ENCODE results near the gene PCYOX1L. TPM values are rescaled to one million over a fixed set of nuclear protein-coding genes. Genes with fewer than 3 reads are reported as not detected.

PCYOX1L gene
- polyA plus RNA-seq, 1 donor from 2014 or later: 21.1 TPM

DNA sequence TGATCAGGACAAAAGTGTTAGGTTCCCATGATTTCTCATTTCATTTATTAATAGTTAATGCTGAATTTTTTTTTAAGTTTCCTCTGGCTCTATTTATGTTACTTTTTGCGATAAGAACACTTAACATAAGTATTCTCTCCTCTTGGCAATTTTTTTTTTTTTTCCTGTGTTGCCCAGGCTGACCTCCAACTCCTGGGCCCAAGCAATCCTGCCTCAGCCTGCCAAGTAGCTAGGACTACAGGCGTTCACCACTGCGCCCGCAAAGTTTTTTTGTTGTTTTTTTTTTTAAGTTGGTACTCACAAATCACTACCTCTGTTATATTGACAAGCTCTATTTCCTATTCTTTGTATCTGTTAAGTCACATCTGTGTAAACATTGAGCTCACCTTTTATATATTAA is 5.7 kb upstream of the PCYOX1L start:
- Histone ChIP-seq H3K4me2 (ENCODE audit: low read length) (no peak overlapping the region), H3K27me3 (ENCODE audit: insufficient read depth, low read depth, low read length) (no peaks in the 10 kb centered on the region), H3F3A (ENCODE audit: insufficient read depth, low read length, poor library complexity, severe bottlenecking) (no peaks in the 10 kb centered on the region), H3K36me3 (ENCODE audit: insufficient read depth, low read length) (no peaks in the 10 kb centered on the region), H2AFZ (ENCODE audit: low read depth, low read length) (no peak overlapping the region), H3K9ac (ENCODE audit: low read length) (no peak overlapping the region), H3K4me3 (ENCODE audit: low read length) (no peak overlapping the region), H4K20me1 (ENCODE audit: insufficient read depth) (no peaks in the 10 kb centered on the region), H3K79me2 (replicated peaks; ENCODE audit: insufficient read depth, low read length) (no peaks in the 10 kb centered on the region), H3K27ac (ENCODE audit: low read length) (no peak overlapping the region), H3K9me3 (ENCODE audit: low read length) (no peaks in the 10 kb centered on the region), H3K9me2 (ENCODE audit: insufficient read depth, low read length) (no peaks in the 10 kb centered on the region)
- TF ChIP-seq SMC3 (conservative IDR thresholded peaks at IDR 0.05; ENCODE audit: poor library complexity) (no peak), EZH2 (IDR thresholded peaks at IDR 0.05; ENCODE audit: borderline replicate concordance, insufficient read depth, low read length, poor library complexity, severe bottlenecking) (no peak), TAF1 (IDR thresholded peaks at IDR 0.05; ENCODE audit: low read depth) (no peak), RAD21 (conservative IDR thresholded peaks at IDR 0.05) (no peak), EP300 (conservative IDR thresholded peaks at IDR 0.05; ENCODE audit: poor library complexity, severe bottlenecking) (no peak), POLR2AphosphoS5 (IDR thresholded peaks at IDR 0.05) (no peak), CTCF (IDR thresholded peaks at IDR 0.05; ENCODE audit: poor library complexity, severe bottlenecking) (no peak), MXI1 (conservative IDR thresholded peaks at IDR 0.05; ENCODE audit: poor library complexity, severe bottlenecking) (no peak)
- TF ChIP-seq, protein P1, sequence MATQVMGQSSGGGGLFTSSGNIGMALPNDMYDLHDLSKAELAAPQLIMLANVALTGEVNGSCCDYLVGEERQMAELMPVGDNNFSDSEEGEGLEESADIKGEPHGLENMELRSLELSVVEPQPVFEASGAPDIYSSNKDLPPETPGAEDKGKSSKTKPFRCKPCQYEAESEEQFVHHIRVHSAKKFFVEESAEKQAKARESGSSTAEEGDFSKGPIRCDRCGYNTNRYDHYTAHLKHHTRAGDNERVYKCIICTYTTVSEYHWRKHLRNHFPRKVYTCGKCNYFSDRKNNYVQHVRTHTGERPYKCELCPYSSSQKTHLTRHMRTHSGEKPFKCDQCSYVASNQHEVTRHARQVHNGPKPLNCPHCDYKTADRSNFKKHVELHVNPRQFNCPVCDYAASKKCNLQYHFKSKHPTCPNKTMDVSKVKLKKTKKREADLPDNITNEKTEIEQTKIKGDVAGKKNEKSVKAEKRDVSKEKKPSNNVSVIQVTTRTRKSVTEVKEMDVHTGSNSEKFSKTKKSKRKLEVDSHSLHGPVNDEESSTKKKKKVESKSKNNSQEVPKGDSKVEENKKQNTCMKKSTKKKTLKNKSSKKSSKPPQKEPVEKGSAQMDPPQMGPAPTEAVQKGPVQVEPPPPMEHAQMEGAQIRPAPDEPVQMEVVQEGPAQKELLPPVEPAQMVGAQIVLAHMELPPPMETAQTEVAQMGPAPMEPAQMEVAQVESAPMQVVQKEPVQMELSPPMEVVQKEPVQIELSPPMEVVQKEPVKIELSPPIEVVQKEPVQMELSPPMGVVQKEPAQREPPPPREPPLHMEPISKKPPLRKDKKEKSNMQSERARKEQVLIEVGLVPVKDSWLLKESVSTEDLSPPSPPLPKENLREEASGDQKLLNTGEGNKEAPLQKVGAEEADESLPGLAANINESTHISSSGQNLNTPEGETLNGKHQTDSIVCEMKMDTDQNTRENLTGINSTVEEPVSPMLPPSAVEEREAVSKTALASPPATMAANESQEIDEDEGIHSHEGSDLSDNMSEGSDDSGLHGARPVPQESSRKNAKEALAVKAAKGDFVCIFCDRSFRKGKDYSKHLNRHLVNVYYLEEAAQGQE (IDR thresholded peaks at IDR 0.05; ENCODE audit: borderline replicate concordance): no peak

DNA sequence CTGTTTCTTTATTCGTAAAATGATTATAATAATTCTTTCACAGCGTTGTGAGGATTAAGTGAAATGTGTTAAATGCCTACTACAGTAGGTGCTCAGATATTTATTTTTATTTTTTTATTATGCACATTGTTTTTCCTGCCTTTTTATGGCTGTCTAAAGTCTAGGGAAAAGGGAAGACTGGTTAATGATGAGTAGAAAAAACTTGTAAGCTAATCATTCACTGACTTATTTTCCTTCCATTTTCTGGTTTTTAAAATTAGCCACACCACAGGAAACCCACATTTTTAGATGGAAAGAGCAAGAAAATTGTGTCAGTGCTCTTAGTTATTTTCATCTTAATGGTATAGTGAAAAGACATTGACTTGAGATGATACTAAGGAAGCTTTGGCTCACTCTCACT is 3.9 kb upstream of the PCYOX1L start:
- Histone ChIP-seq H4K20me1 (ENCODE audit: insufficient read depth) (no peaks in the 10 kb centered on the region), H3K4me3 (ENCODE audit: low read length) (no peak overlapping the region), H3K9me3 (ENCODE audit: low read length) (no peaks in the 10 kb centered on the region), H3K9ac (ENCODE audit: low read length) (no peak overlapping the region), H3K36me3 (ENCODE audit: insufficient read depth, low read length) (no peaks in the 10 kb centered on the region), H2AFZ (ENCODE audit: low read depth, low read length) (no peak overlapping the region), H3K4me2 (ENCODE audit: low read length) (no peak overlapping the region), H3K9me2 (ENCODE audit: insufficient read depth, low read length) (no peaks in the 10 kb centered on the region), H3K27ac (ENCODE audit: low read length) (no peak overlapping the region), H3K27me3 (ENCODE audit: insufficient read depth, low read depth, low read length) (no peaks in the 10 kb centered on the region), H3K79me2 (replicated peaks; ENCODE audit: insufficient read depth, low read length) (no peaks in the 10 kb centered on the region), H3F3A (ENCODE audit: insufficient read depth, low read length, poor library complexity, severe bottlenecking) (no peaks in the 10 kb centered on the region)
- TF ChIP-seq EZH2 (IDR thresholded peaks at IDR 0.05; ENCODE audit: borderline replicate concordance, insufficient read depth, low read length, poor library complexity, severe bottlenecking) (no peak), MXI1 (conservative IDR thresholded peaks at IDR 0.05; ENCODE audit: poor library complexity, severe bottlenecking) (no peak), TAF1 (IDR thresholded peaks at IDR 0.05; ENCODE audit: low read depth) (no peak), CTCF (IDR thresholded peaks at IDR 0.05; ENCODE audit: poor library complexity, severe bottlenecking) (no peak), SMC3 (conservative IDR thresholded peaks at IDR 0.05; ENCODE audit: poor library complexity) (no peak), POLR2AphosphoS5 (IDR thresholded peaks at IDR 0.05) (no peak), RAD21 (conservative IDR thresholded peaks at IDR 0.05) (no peak), EP300 (conservative IDR thresholded peaks at IDR 0.05; ENCODE audit: poor library complexity, severe bottlenecking) (no peak)
- TF ChIP-seq, protein P1 (IDR thresholded peaks at IDR 0.05; ENCODE audit: borderline replicate concordance): no peak

Measured in neural cell (in vitro differentiated cells).